Fibroblast of lung (primary cell): ENCODE data around the gene TXK. TPM values are rescaled to one million over a fixed set of nuclear protein-coding genes. Genes with fewer than 3 reads are reported as not detected.

Source experiments
- DNase-seq, 2 donors: peaks; one replicate each; pipeline versions ENCODE4 v3.0.0 to v3.0.0-alpha.2; 2010; ENCODE audit warnings: low read depth in 2 of 2
- H2AFZ ChIP-seq: 2 replicates; pipeline ENCODE4 v1.5.1; 2012; ENCODE audit warnings: low read length, control low read depth, inconsistent platforms
- H3K27ac ChIP-seq: 2 replicates; pipeline ENCODE4 v1.5.1; 2011; ENCODE audit warnings: low read length, control low read depth; ENCODE audit not compliant: insufficient read depth
- H3K27me3 ChIP-seq: 2 replicates; pipeline ENCODE4 v1.5.1; 2011; ENCODE audit warnings: mild to moderate bottlenecking, low read length; ENCODE audit not compliant: control insufficient read depth, insufficient read depth
- H3K36me3 ChIP-seq: 2 replicates; pipeline ENCODE4 v1.5.1; 2011; ENCODE audit warnings: low read length; ENCODE audit not compliant: control insufficient read depth, insufficient read depth
- H3K4me1 ChIP-seq: 2 replicates; pipeline ENCODE4 v1.5.1; 2011; ENCODE audit warnings: low read length; ENCODE audit not compliant: control insufficient read depth, insufficient read depth; ENCODE audit errors: extremely low read depth
- H3K4me2 ChIP-seq: 2 replicates; pipeline ENCODE4 v1.5.1; 2011; ENCODE audit warnings: low read length, control low read depth; ENCODE audit not compliant: insufficient read depth; ENCODE audit errors: extremely low read depth
- H3K4me3 ChIP-seq, 4 experiments: fragments of 200-600 bp in 1 of 4; sonication (generic) in 1 of 4; replicated peaks in 1 of 4; 2 replicates each; pipeline ENCODE4 v1.5.1; 2011 to 2016; ENCODE audit warnings: low read length in 4 of 4, low read depth in 3 of 4, mild to moderate bottlenecking in 3 of 4, control low read depth in 2 of 4, inconsistent platforms in 1 of 4, mixed read lengths in 1 of 4; ENCODE audit not compliant: insufficient read depth in 1 of 4; ENCODE audit errors: control extremely low read depth in 1 of 4
- H3K79me2 ChIP-seq: 2 replicates; pipeline ENCODE4 v1.5.1; 2012; ENCODE audit warnings: mild to moderate bottlenecking, low read length, inconsistent platforms; ENCODE audit not compliant: control insufficient read depth, insufficient read depth
- H3K9ac ChIP-seq: 2 replicates; pipeline ENCODE4 v1.5.1; 2011; ENCODE audit warnings: mild to moderate bottlenecking, low read length, control low read depth; ENCODE audit not compliant: insufficient read depth
- H3K9me3 ChIP-seq: 2 replicates; pipeline ENCODE4 v1.5.1; 2012; ENCODE audit warnings: low read depth, low read length; ENCODE audit not compliant: control insufficient read depth, insufficient read depth
- H4K20me1 ChIP-seq: 2 replicates; pipeline ENCODE4 v1.5.1; 2011; ENCODE audit warnings: low read length; ENCODE audit not compliant: control insufficient read depth, insufficient read depth; ENCODE audit errors: extremely low read depth
- CTCF ChIP-seq, 2 donors: IDR thresholded peaks in 1 of 2; conservative IDR thresholded peaks in 1 of 2; 1 replicate in 1 of 2; 2 replicates in 1 of 2; pipeline ENCODE4 v1.5.1; 2011 to 2012; ENCODE audit warnings: low read length in 2 of 2, control low read depth in 1 of 2, inconsistent platforms in 1 of 2, low read depth in 1 of 2, mild to moderate bottlenecking in 1 of 2
- EZH2 ChIP-seq: IDR thresholded peaks from 2 replicates; pipeline ENCODE4 v1.5.1; 2012; ENCODE audit warnings: low read length, control low read depth, mild to moderate bottlenecking; ENCODE audit errors: missing control alignments
- polyA plus RNA-seq, 2 donors: library from polyadenylated mRNA; depleted of rRNA in 1 of 2; stranded (reverse) in 1 of 2; unstranded in 1 of 2; fragments of >200 nt; gene quantifications; 2 replicates each; pipeline ENCODE4 v1.2.1, GENCODE V29; 2011 to 2012; ENCODE audit warnings: missing spikeins in 1 of 2
- total RNA-seq: library from RNA; depleted of rRNA; stranded (reverse); fragments of >200 nt; gene quantifications from 2 replicates; pipeline ENCODE4 v1.2.1, GENCODE V29; 2014

Gene TXK
- total and polyA plus RNA-seq, 2 donors (not counting 1 experiment from before 2014, with no cell fraction given) = 0.05 to 0.66 TPM

- Histone ChIP-seq H3K27me3 (no peaks in the 10 kb centered on the region), H3K36me3 (no peaks in the 10 kb centered on the region), H3K79me2 (no peaks in the 10 kb centered on the region), H3K27ac (peak overlapping the region; percentile 61), H3K4me2 (no peak overlapping the region), H3K9ac (no peak overlapping the region), H3K4me3 (no peak overlapping the region), H3K9me3 (no peaks in the 10 kb centered on the region), H2AFZ (no peak overlapping the region), H3K4me1 (peaks cover 7% of the 10 kb centered on the region), H4K20me1 (no peaks in the 10 kb centered on the region)
- TF ChIP-seq CTCF (conservative IDR thresholded peaks at IDR 0.05 in 1 of 2, IDR thresholded peaks at IDR 0.05 in 1 of 2; ENCODE audit: low read depth in 1 of 2, low read length in 2 of 2) (no peak), EZH2 (no peak)
- peak in 1 of 2 donors; percentile 16 for DNase-seq
These were observed 6.8 kb downstream of the TXK start for GRCh38 chr4:48127231-48127630.

- peaks cover 7% of the 10 kb centered on the region for H3K4me1 ChIP-seq
- no peak overlapping the region for H3K27ac ChIP-seq
- no peak overlapping the region for H2AFZ ChIP-seq
- DNase-seq = no peak
- no peaks in the 10 kb centered on the region for H3K36me3 ChIP-seq
- H3K4me2 ChIP-seq = no peak overlapping the region
- no peaks in the 10 kb centered on the region for H3K9me3 ChIP-seq
- H3K9ac ChIP-seq = no peak overlapping the region
- H3K79me2 ChIP-seq = no peaks in the 10 kb centered on the region
- no peaks in the 10 kb centered on the region for H4K20me1 ChIP-seq
- TF ChIP-seq CTCF (conservative IDR thresholded peaks at IDR 0.05 in 1 of 2, IDR thresholded peaks at IDR 0.05 in 1 of 2; ENCODE audit: low read depth in 1 of 2, low read length in 2 of 2) = no peak
- TF ChIP-seq EZH2 = no peak
- no peak overlapping the region for H3K4me3 ChIP-seq
- H3K27me3 ChIP-seq = no peaks in the 10 kb centered on the region
These were observed 7.4 kb downstream of the TXK start for GRCh38 chr4:48126621-48127020.

GRCh38 chr4:48124870-48125269, 9.2 kb downstream of the TXK start:
- H3K27ac ChIP-seq = no peak overlapping the region
- H3K79me2 ChIP-seq = no peaks in the 10 kb centered on the region
- no peak for TF ChIP-seq CTCF (conservative IDR thresholded peaks at IDR 0.05 in 1 of 2, IDR thresholded peaks at IDR 0.05 in 1 of 2; ENCODE audit: low read depth in 1 of 2, low read length in 2 of 2)
- TF ChIP-seq EZH2 = no peak
- no peak overlapping the region for H2AFZ ChIP-seq
- no peak overlapping the region for H3K9ac ChIP-seq
- H3K4me1 ChIP-seq = peaks cover 7% of the 10 kb centered on the region
- no peaks in the 10 kb centered on the region for H3K27me3 ChIP-seq
- H3K4me2 ChIP-seq = no peak overlapping the region
- H3K4me3 ChIP-seq = no peak overlapping the region
- H3K36me3 ChIP-seq = no peaks in the 10 kb centered on the region
- no peaks in the 10 kb centered on the region for H4K20me1 ChIP-seq
- H3K9me3 ChIP-seq = no peaks in the 10 kb centered on the region
- DNase-seq = no peak
